Renal pelvis (tissue), 4 donors: ENCODE results near the gene SLC46A2. TPM values are rescaled to one million over a fixed set of nuclear protein-coding genes. Genes with fewer than 3 reads are reported as not detected.

ENCODE experiments used
- DNase-seq: peaks from one replicate; pipeline ENCODE4 v3.0.0-alpha.2; 2013
- polyA plus RNA-seq, 3 donors: library from polyadenylated mRNA; unstranded; fragments of 120-200 nt; gene quantifications; one replicate each; pipeline ENCODE4 v1.2.1, GENCODE V29; 2013; ENCODE audit not compliant: insufficient read length in 3 of 3

The SLC46A2 gene
- polyA plus RNA-seq, 3 donors: 0.16 to 0.43 (median 0.17) TPM

DNA sequence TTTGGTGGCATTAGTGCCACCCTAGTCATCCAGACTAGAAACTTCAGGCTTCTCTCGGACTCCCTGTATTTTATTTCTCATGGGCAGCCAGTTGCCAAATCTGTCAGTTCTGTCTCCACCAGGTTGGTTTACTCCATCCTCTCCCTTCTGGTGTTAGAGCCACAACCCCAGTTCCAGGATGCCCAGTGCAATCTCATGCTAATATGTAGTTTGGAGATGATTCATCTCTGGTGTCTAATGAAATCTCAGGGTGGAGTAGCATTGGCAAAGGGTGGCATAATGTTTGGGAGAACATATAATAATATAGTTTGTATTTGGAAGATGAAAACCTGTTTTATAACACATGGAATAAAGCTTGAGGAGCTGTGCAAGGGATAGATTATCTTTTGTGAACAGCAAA is 30.2 kb downstream of the SLC46A2 start:
- no peak for DNase-seq

GRCh38 chr9:112858625-112859147 is 32.0 kb downstream of the SLC46A2 start:
- no peak for DNase-seq

GRCh38 chr9:112858005-112858404 is 32.7 kb downstream of the SLC46A2 start:
- no peak for DNase-seq

DNA sequence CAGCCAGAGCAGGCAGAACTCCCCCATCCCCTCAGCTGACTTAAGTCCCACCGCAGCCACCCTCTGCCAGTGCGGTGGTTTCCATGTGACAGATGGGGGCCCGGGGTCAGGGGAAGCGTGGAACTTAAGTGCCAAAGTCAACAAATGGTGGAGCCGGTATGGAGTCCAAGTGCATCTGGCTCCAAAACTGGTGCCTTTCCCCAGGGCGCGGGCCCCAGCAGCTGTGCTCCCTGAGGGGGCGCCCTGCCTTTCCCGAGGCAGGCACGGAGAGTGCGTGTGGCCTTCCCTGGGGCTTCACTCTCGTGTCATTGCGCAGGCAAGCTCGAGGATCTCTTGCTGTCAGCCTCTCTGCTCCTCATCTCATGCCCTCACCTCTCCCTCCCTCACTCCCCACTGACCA is 33.8 kb downstream of the SLC46A2 start:
- no peak for DNase-seq

GRCh38 chr9:112856200-112856599 is 34.5 kb downstream of the SLC46A2 start:
- no peak for DNase-seq

GRCh38 chr9:112854657-112855056 is 36.0 kb downstream of the SLC46A2 start:
- no peak for DNase-seq

DNA sequence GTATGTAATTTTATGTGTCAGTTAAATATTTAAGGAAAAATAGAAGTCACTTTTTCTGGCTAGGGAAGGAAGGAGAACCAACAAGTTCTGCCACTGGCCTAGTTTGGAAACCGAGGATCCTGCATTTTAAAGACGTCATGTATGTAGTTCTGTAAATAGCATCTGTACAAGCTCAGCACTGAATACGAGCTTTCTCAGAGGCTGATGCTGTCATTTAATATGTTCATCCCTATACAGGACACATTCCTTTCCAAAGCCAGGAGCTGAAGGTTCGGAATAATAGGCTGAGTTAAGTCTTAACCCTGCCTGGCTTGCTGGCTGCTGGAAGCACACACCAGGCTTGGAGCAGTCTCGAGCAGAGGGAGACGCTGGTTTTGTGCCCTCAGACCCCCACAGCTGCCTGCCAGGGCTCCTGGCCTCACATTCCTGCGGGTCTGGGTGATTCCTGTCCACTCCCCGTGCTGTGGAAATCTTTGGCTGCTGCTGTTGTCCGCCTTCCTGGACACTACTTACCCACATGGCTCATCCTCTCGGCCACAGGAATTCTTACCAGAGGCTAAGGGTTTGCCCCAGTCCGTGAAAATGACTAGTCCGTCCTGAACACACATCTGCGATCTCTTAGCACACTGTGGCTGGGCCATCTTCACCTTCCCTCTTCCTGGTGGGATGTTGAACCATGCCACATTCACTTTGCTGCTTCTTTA is 36.6 kb downstream of the SLC46A2 start:
- DNase-seq: no peak

GRCh38 chr9:112852741-112853504 is 37.8 kb downstream of the SLC46A2 start:
- no peak for DNase-seq

DNA sequence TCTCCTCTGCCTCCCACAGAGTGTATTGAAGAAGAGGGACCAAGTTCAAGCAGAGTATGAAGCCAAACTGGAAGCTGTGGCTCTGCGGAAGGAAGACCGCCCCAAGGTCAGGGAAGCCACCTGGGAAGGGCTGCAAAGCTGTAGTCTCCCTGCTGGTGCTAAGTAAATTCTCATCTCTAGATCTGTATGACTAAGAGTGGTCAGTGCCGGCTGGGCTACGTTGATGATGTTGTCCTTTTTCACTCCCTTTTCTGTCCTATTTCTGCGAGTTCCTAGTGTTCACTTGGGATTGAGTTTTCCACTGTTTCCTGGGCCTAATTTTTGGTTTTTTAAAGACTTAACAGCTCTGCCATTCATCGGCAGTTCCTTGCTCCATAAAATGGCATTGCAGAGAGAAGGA is 39.8 kb downstream of the SLC46A2 start:
- DNase-seq: no peak

DNA sequence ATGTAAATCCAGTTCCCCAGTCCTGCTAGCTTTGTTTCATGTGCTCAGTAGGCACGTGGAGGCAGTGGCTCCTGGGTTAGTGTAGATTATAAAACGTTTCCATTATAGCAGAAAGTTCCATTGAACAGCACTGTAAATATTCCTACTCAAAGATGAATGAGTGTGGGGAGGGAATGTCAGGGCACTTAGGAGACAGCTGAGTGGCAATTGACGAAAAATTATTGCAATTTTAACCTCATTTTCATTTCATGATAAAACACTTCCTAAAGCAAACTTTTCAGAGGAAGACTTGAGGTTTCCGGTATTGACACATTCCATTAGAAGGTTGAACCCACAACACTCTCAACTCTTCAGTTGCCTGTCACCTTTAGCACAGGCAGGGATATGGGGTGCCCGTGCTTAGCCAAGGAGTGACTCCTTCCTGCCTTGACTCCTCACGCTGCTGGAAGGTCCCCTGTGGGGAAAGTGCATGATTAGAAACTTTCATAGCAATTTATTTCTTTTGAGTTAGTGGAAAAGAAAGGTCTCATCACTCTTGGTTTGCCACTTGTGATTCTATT is 41.2 kb downstream of the SLC46A2 start:
- no peak for DNase-seq

- DNase-seq: no peak
Observed at GRCh38 chr9:112848316-112849151, 42.1 kb downstream of the SLC46A2 start.

DNA sequence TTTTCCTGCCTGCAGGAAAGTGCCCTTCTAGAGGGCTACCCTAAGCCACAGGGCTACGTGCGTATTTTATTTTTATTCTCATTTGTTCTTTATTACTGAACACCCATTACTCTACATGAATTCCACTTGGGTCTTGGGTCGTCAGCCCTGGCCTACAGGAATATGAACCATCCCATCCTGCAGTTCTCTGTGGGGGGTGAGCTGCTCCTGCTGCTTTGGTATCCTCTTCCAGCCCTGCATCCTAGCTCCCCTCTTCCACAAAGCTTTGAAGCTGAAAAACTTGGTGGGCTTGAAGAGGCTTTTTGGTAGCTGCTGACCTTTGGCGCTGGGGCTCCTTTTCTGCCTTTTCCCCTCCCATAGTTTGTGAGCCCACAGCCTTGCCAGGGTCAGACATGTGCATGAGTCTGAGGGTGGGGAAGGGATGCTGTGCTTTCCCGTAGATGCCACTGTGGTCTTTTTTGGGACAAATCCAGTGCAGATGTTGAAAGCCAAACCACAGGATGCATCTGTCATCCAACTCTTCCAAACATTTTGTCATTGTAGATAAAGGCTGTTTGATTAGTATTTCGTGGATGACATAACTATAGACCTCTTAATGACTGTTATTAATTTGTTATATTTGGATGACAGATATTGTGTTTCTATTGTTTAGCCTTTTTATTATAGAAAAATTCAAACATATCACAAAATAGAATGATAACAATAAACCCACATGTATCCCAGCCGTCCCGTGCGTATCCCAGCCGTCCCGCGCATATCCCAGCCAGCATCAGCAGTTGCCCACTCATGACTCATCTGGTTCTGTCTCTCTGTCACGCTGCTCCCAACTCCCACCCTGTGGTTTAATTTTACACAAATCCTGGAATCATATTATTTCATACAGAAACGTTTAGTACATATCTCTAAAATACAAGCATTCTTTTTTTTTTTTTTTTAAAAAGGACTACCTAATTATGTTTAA is 43.9 kb downstream of the SLC46A2 start:
- DNase-seq: no peak

GRCh38 chr9:112844771-112845542 is 45.7 kb downstream of the SLC46A2 start:
- peak; percentile 69 for DNase-seq

- DNase-seq: no peak
Observed at GRCh38 chr9:112842555-112842954, 48.1 kb downstream of the SLC46A2 start.

- no peak for DNase-seq
Observed at GRCh38 chr9:112841261-112841660, 49.4 kb downstream of the SLC46A2 start.

- DNase-seq: no peak
Observed at GRCh38 chr9:112839331-112839730, 51.3 kb downstream of the SLC46A2 start.

GRCh38 chr9:112838342-112838741 is 52.3 kb downstream of the SLC46A2 start:
- no peak for DNase-seq

- no peak for DNase-seq
Observed at GRCh38 chr9:112836394-112836793, 54.3 kb downstream of the SLC46A2 start.

- no peak for DNase-seq
Observed at GRCh38 chr9:112833081-112833480, 57.6 kb downstream of the SLC46A2 start.

DNA sequence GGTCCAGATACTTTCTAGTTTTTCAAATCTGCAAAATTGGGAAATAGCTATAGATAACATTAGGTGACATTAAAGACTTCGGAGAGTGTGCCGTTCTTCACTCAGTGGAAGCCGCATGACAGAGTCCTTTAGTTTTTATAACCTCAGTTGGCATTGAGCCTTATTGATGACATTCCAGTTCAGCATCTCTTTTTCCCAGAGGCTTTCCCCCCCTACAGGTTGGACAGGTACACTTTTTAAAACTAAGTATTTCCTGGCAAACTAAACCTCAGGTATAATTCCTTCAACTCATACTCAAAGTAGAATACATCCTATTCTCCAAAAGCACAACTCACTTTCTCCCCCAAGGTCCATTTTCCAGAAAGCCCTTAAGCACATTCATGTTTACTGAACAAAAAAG is 58.7 kb downstream of the SLC46A2 start:
- no peak for DNase-seq
